OCI-LY3 (cell line): ENCODE data around the gene MEAF6.

Experiments used
- CTCF ChIP-seq: fragments of 200-600, 300-600 bp; sonication (generic); IDR thresholded peaks from 2 replicates; pipeline ENCODE4 v1.5.1; 2014; ENCODE audit warnings: antibody characterized with exemption, low read length, low read depth
- EZH2phosphoT487 ChIP-seq: fragments of 200-600 bp; shearing (Covaris generic); IDR thresholded peaks from 2 replicates; pipeline ENCODE4 v1.6.1; 2018; ENCODE audit warnings: antibody characterized with exemption, mixed run types, low read depth

GRCh38 chr1:37540036-37540785, 25.6 kb upstream of the MEAF6 start:
- TF ChIP-seq EZH2phosphoT487 (no peak), CTCF (no peak)
